Adrenal gland (tissue), 12 donors: ENCODE results near the gene RGS7. TPM values are rescaled to one million over a fixed set of nuclear protein-coding genes. Genes with fewer than 3 reads are reported as not detected.

Source experiments
- DNase-seq, 7 donors: peaks; one replicate each; pipeline ENCODE4 v3.0.0-alpha.2; 2019 to 2020
- H3K27ac ChIP-seq, 5 donors: fragments of 200-600 bp; sonication (generic) in 4 of 5; 1 replicate in 3 of 5; 2 replicates in 2 of 5; pipeline versions ENCODE4 v1.5.1 to v1.8.0; 2016 to 2020; ENCODE audit warnings: mild to moderate bottlenecking in 1 of 5
- H3K27me3 ChIP-seq: fragments of 200-600 bp; 2 replicates; pipeline ENCODE4 v1.8.0; 2021
- H3K36me3 ChIP-seq, 2 donors: fragments of 200-600 bp; replicated peaks in 1 of 2; 1 replicate in 1 of 2; 2 replicates in 1 of 2; pipeline versions ENCODE4 v1.5.1 to v1.8.0; 2018 to 2022
- H3K4me1 ChIP-seq, 2 donors: fragments of 200-600 bp; replicated peaks in 1 of 2; 1 replicate in 1 of 2; 2 replicates in 1 of 2; pipeline versions ENCODE4 v1.5.1 to v1.8.0; 2018 to 2021
- H3K4me3 ChIP-seq, 4 donors: fragments of 200-600 bp; sonication (generic) in 3 of 4; one replicate each; pipeline ENCODE4 v1.5.1; 2016 to 2018
- H3K9me3 ChIP-seq, 3 donors: fragments of 200-600 bp; sonication (generic) in 1 of 3; replicated peaks in 1 of 3; 1 replicate in 2 of 3; 2 replicates in 1 of 3; pipeline versions ENCODE4 v1.5.1 to v1.8.0; 2016 to 2021
- CTCF ChIP-seq, 6 experiments: fragments of 450-650 bp in 4 of 6; fragments of 200-600 bp in 2 of 6; sonication (generic) in 1 of 6; IDR thresholded peaks; 1 replicate in 5 of 6; 2 replicates in 1 of 6; pipeline versions ENCODE4 v1.5.1 to v1.8.0; 2016 to 2021; ENCODE audit warnings: antibody characterized with exemption in 6 of 6, mild to moderate bottlenecking in 2 of 6, moderate library complexity in 1 of 6
- POLR2A ChIP-seq, 2 donors: fragments of 450-650 bp; IDR thresholded peaks; one replicate each; pipeline ENCODE4 v1.6.1; 2017; ENCODE audit warnings: antibody characterized with exemption in 2 of 2, mild to moderate bottlenecking in 2 of 2, moderate library complexity in 1 of 2
- WGBS, 4 donors: extraction: QIAGEN DNeasy Blood & Tissue Kit in 2 of 4; methylation state at CpG; one replicate each; pipeline versions ENCODE4 v1.1.5 to v1.1.7; 2013 to 2017; 5-methylcytosine and 5-hydroxymethylcytosine counted together
- intact Hi-C, 2 donors: fragments of 100-400 bp; cut with DNase I; formaldehyde crosslinking; loops; one replicate each; pipeline versions ENCODE4 v1.14.1 to v1.15.0; 2022 to 2023
- polyA plus RNA-seq, 3 donors: library from polyadenylated mRNA; stranded (reverse); fragments of 200-250 nt in 2 of 3; fragments of 350-450 nt in 1 of 3; fragmentation: Illumina TruSeq in 1 of 3; extraction: RNeasy Lipid Tissue Mini Kit (QIAGEN cat#74804) in 1 of 3; gene quantifications; one replicate each; pipeline ENCODE4 v1.2.3, GENCODE V29; 2013 to 2014
- total RNA-seq, 9 donors: library from RNA; depleted of rRNA in 4 of 9; stranded (reverse); fragments of >200 nt in 4 of 9; fragments of 120-200 nt in 1 of 9; fragmentation: NEBNext Ultra II Directional in 1 of 9; extraction: Animal tissue kit (Norgen Biotek cat#: 25700) in 1 of 9; gene quantifications; one replicate each; pipeline versions ENCODE4 v1.1.0 to v1.2.4, GENCODE V29; 2013 to 2023
- donor health status: healthy with polysubstance abuse.
- donor health status: Bipolar disorder and iron deficiency.
- donor health status: DM: yes; HTN: yes; CAD: no.
- donor health status: DM: no; HTN: no; CAD: no.
- donor health status: DM: no; HTN: no; CAD: no.
- donor health status: DM: yes; HTN: yes; CAD: no.

Gene RGS7
- total and polyA plus RNA-seq, 12 donors, result 1.1 to 6.1 (median 3.0) TPM

- intact Hi-C loops, result no loop called here
- no peak for TF ChIP-seq CTCF (IDR thresholded peaks at IDR 0.05)
- TF ChIP-seq POLR2A (IDR thresholded peaks at IDR 0.05), result no peak
- no peak overlapping the region for H3K4me3 ChIP-seq
- no peak overlapping the region for H3K27ac ChIP-seq
- WGBS, 4 donors, result 79 to 84% (median 82%) methylated on average over 8 of the region's 8 CpGs
- no peaks in the 10 kb centered on the region for H3K9me3 ChIP-seq
- H3K4me1 ChIP-seq, result no peaks in the 10 kb centered on the region
- DNase-seq, result no peak
- H3K27me3 ChIP-seq, result no peaks in the 10 kb centered on the region
- H3K36me3 ChIP-seq, result no peaks in the 10 kb centered on the region
These were observed 278.0 kb downstream of the RGS7 start for GRCh38 chr1:241079047-241079446.

GRCh38 chr1:241077386-241078147, 279.4 kb downstream of the RGS7 start:
- Histone ChIP-seq H3K36me3 (no peaks in the 10 kb centered on the region), H3K27ac (no peak overlapping the region), H3K4me3 (no peak overlapping the region), H3K4me1 (no peaks in the 10 kb centered on the region), H3K9me3 (no peaks in the 10 kb centered on the region), H3K27me3 (no peaks in the 10 kb centered on the region)
- no peak for DNase-seq
- TF ChIP-seq CTCF (IDR thresholded peaks at IDR 0.05) (no peak), POLR2A (IDR thresholded peaks at IDR 0.05) (no peak)
- intact Hi-C loops, result no loop called here
- 66 to 74% (median 72%) methylated on average over 11 of the region's 11 CpGs for WGBS, 4 donors

- no peaks in the 10 kb centered on the region for H3K27me3 ChIP-seq
- H3K4me3 ChIP-seq, result no peak overlapping the region
- H3K27ac ChIP-seq, result no peak overlapping the region
- H3K9me3 ChIP-seq, result no peaks in the 10 kb centered on the region
- no peak for DNase-seq
- intact Hi-C loops, result no loop called here
- 67 to 74% (median 72%) methylated on average over 6 of the region's 6 CpGs for WGBS, 4 donors
- no peak for TF ChIP-seq CTCF (IDR thresholded peaks at IDR 0.05)
- no peaks in the 10 kb centered on the region for H3K36me3 ChIP-seq
- no peaks in the 10 kb centered on the region for H3K4me1 ChIP-seq
These were observed 282.5 kb downstream of the RGS7 start for GRCh38 chr1:241074507-241074906.

GRCh38 chr1:241068359-241068758, 288.6 kb downstream of the RGS7 start:
- Histone ChIP-seq H3K9me3 (no peaks in the 10 kb centered on the region), H3K4me3 (no peak overlapping the region), H3K36me3 (no peaks in the 10 kb centered on the region), H3K27me3 (no peaks in the 10 kb centered on the region), H3K4me1 (no peaks in the 10 kb centered on the region), H3K27ac (no peak overlapping the region)
- TF ChIP-seq CTCF (IDR thresholded peaks at IDR 0.05) (no peak), POLR2A (IDR thresholded peaks at IDR 0.05) (no peak)
- intact Hi-C loops, result no loop called here
- 82 to 95% (median 86%) methylated on average over 2 of the region's 2 CpGs for WGBS, 4 donors
- no peak for DNase-seq
